ENCODE measurements around the gene ZNF511.

ZNF511 gene

DNA sequence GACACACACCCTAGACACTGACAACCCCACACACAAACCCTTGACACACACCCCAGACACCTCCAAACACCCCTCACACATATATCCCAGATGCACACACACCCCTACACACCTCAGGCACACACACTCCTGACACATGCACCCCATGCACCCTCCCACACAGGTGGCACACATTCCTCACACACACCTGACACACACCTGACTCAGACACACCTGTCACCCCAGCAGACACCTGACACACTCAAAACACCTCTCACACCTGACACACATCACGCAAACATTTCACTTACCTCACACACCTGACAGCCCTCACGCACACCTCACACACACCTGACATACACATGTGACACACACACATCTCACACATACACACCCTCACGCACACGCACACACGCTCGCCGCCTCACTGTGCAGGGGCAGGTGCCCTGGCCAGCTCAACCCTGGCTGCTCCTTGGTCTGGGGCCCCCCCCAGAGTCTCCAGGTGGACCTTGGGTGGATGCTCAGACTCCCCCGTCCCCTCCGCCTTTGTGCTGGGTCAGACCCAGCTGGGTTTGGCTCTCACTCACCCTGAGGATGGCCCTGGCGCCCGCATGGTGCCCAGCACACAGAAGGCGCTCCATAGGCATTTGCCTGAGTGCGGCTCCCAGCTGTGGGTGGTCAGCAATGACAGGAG, 31.1 kb downstream of the ZNF511 start:
- H3K9me3 Mint-ChIP-seq = peaks cover 12% of the 10 kb centered on the region
- H3K4me1 Mint-ChIP-seq = peaks cover 7% of the 10 kb centered on the region
- no peak overlapping the region for H3K4me3 Mint-ChIP-seq
- DNase-seq = no peak
- no peak overlapping the region for H3K27ac Mint-ChIP-seq
- H3K27me3 Mint-ChIP-seq (ENCODE audit: low read depth, poor library complexity) = peaks cover 23% of the 10 kb centered on the region
- TF ChIP-seq CTCF (IDR thresholded peaks at IDR 0.05) = no peak
- no peaks in the 10 kb centered on the region for H3K36me3 Mint-ChIP-seq (ENCODE audit: low read depth)

DNA sequence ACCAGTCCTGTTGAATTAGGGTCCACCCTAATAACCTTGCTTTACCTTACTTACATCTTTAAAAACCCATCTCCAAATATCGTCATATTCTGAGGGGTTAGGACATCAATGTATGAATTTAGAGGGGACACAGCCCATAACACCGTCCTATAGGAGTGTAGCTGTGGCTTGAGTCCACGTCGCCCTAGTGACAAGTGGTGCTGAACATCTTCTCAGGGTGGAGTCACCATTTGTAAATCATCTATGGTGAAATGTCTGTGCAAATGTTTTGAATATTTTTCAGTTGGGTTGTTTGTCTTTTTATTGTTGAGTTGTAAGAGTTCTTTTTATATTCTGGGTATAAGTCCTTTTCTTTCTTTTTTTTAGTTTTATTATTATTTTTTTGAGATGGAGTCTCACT, 33.3 kb downstream of the ZNF511 start:
- Mint-ChIP-seq H3K27me3 (ENCODE audit: low read depth, poor library complexity) (peaks cover 39% of the 10 kb centered on the region), H3K4me1 (peaks cover 7% of the 10 kb centered on the region), H3K9me3 (peaks cover 19% of the 10 kb centered on the region), H3K36me3 (ENCODE audit: low read depth) (no peaks in the 10 kb centered on the region), H3K27ac (no peak overlapping the region), H3K4me3 (no peak overlapping the region)
- DNase-seq = no peak
- TF ChIP-seq CTCF (IDR thresholded peaks at IDR 0.05) = no peak

- no peak overlapping the region for H3K27ac Mint-ChIP-seq
- peaks cover 7% of the 10 kb centered on the region for H3K4me1 Mint-ChIP-seq
- H3K4me3 Mint-ChIP-seq = no peak overlapping the region
- TF ChIP-seq CTCF (IDR thresholded peaks at IDR 0.05) = no peak
- peaks cover 39% of the 10 kb centered on the region for H3K27me3 Mint-ChIP-seq (ENCODE audit: low read depth, poor library complexity)
- H3K36me3 Mint-ChIP-seq (ENCODE audit: low read depth) = no peaks in the 10 kb centered on the region
- peaks cover 19% of the 10 kb centered on the region for H3K9me3 Mint-ChIP-seq
- no peak for DNase-seq
Observed at GRCh38 chr10:133342942-133343341, 34.2 kb downstream of the ZNF511 start.

DNA sequence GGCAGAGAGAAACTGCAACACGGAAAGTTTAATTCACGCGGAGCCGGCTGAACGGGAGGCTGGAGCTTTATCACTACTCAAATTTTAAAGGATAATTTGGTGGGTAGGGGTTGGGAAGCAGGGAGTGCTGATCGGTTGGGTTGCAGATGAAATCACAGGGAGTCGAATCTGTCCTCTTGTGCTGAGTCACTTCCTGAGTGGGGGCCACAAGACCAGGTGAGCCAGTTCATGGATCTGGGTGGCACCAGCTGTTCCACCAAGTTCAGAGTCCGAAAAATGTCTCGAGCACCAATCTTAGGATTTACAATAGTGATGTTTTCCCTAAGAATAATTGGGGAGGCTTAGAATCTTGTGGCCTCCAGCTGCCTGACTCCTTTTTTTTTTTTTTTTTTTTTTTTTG, 34.8 kb downstream of the ZNF511 start:
- H3K4me3 Mint-ChIP-seq = no peak overlapping the region
- DNase-seq = no peak
- peaks cover 7% of the 10 kb centered on the region for H3K4me1 Mint-ChIP-seq
- no peak for TF ChIP-seq CTCF (IDR thresholded peaks at IDR 0.05)
- H3K9me3 Mint-ChIP-seq = peaks cover 19% of the 10 kb centered on the region
- H3K27me3 Mint-ChIP-seq (ENCODE audit: low read depth, poor library complexity) = peaks cover 39% of the 10 kb centered on the region
- no peaks in the 10 kb centered on the region for H3K36me3 Mint-ChIP-seq (ENCODE audit: low read depth)
- H3K27ac Mint-ChIP-seq = no peak overlapping the region

GRCh38 chr10:133344236-133344635, 35.5 kb downstream of the ZNF511 start:
- Mint-ChIP-seq H3K36me3 (ENCODE audit: low read depth) (no peaks in the 10 kb centered on the region), H3K27ac (no peak overlapping the region), H3K4me3 (no peak overlapping the region), H3K9me3 (peaks cover 19% of the 10 kb centered on the region), H3K27me3 (ENCODE audit: low read depth, poor library complexity) (peaks cover 39% of the 10 kb centered on the region), H3K4me1 (peaks cover 11% of the 10 kb centered on the region)
- no peak for DNase-seq
- no peak for TF ChIP-seq CTCF (IDR thresholded peaks at IDR 0.05)

- Mint-ChIP-seq H3K27ac (no peak overlapping the region), H3K4me1 (peaks cover 13% of the 10 kb centered on the region), H3K4me3 (no peak overlapping the region), H3K27me3 (ENCODE audit: low read depth, poor library complexity) (peaks cover 37% of the 10 kb centered on the region), H3K9me3 (peaks cover 13% of the 10 kb centered on the region), H3K36me3 (ENCODE audit: low read depth) (no peaks in the 10 kb centered on the region)
- TF ChIP-seq CTCF (IDR thresholded peaks at IDR 0.05) = no peak
- no peak for DNase-seq
Observed at GRCh38 chr10:133346413-133346812, 37.7 kb downstream of the ZNF511 start.

All from nephron progenitor cell (in vitro differentiated cells).